ENCODE data around the gene GRK7.
"Not testable (repeated sequence)": the region's sequence is repeated elsewhere in the genome, so short reads cannot be mapped to it uniquely, and the experiment has no call there.

The GRK7 gene

GRCh38 chr3:141782386-141782932 is 19.3 kb downstream of the GRK7 start:
- no peak overlapping the region for H3K4me3 ChIP-seq (ENCODE audit: low read length)
- TF ChIP-seq CTCF (IDR thresholded peaks at IDR 0.05; ENCODE audit: insufficient read depth, low read depth, low read length, missing control alignments): peak; percentile 40
- peak; percentile 56 for DNase-seq (ENCODE audit: low read depth)

GRCh38 chr3:141783632-141784031 is 20.4 kb downstream of the GRK7 start:
- H3K4me3 ChIP-seq (ENCODE audit: low read length): no peak overlapping the region
- no peak for DNase-seq (ENCODE audit: low read depth)
- TF ChIP-seq CTCF (IDR thresholded peaks at IDR 0.05; ENCODE audit: insufficient read depth, low read depth, low read length, missing control alignments): no peak

GRCh38 chr3:141784096-141784495 is 20.9 kb downstream of the GRK7 start:
- DNase-seq (ENCODE audit: low read depth): no peak
- H3K4me3 ChIP-seq (ENCODE audit: low read length): no peak overlapping the region
- no peak for TF ChIP-seq CTCF (IDR thresholded peaks at IDR 0.05; ENCODE audit: insufficient read depth, low read depth, low read length, missing control alignments)

- TF ChIP-seq CTCF (IDR thresholded peaks at IDR 0.05; ENCODE audit: insufficient read depth, low read depth, low read length, missing control alignments): no peak
- no peak overlapping the region for H3K4me3 ChIP-seq (ENCODE audit: low read length)
- no peak for DNase-seq (ENCODE audit: low read depth)
Observed at GRCh38 chr3:141784531-141784930, 21.3 kb downstream of the GRK7 start.

GRCh38 chr3:141788149-141788548 is 24.9 kb downstream of the GRK7 start:
- no peak for DNase-seq (ENCODE audit: low read depth)
- TF ChIP-seq CTCF (IDR thresholded peaks at IDR 0.05; ENCODE audit: insufficient read depth, low read depth, low read length, missing control alignments): no peak
- H3K4me3 ChIP-seq (ENCODE audit: low read length): no peak overlapping the region

- H3K4me3 ChIP-seq (ENCODE audit: low read length); DNase-seq (ENCODE audit: low read depth): not testable (repeated sequence)
Observed at GRCh38 chr3:141788750-141789149, 25.5 kb downstream of the GRK7 start.

- no peak overlapping the region for H3K4me3 ChIP-seq (ENCODE audit: low read length)
- TF ChIP-seq CTCF (IDR thresholded peaks at IDR 0.05; ENCODE audit: insufficient read depth, low read depth, low read length, missing control alignments): no peak
- DNase-seq (ENCODE audit: low read depth): no peak
Observed at GRCh38 chr3:141789281-141789680, 26.1 kb downstream of the GRK7 start.
